B cell (primary cell): Measurements from ENCODE around the gene CRABP1.

Experiments used
- EZH2 ChIP-seq: IDR thresholded peaks from 2 replicates; pipeline ENCODE4 v1.6.1; 2012; ENCODE audit warnings: borderline replicate concordance, low read depth, mild to moderate bottlenecking, moderate library complexity, low read length; ENCODE audit not compliant: insufficient read depth, poor library complexity, severe bottlenecking
- TF ChIP-seq, protein P1 (sequence below): fragments of 200-600 bp; IDR thresholded peaks from one replicate; pipeline ENCODE4 v1.8.0; 2022; ENCODE audit warnings: antibody characterized with exemption, mild to moderate bottlenecking

GRCh38 chr15:78389322-78389721 is 49.2 kb downstream of the CRABP1 start:
- TF ChIP-seq, protein P1, sequence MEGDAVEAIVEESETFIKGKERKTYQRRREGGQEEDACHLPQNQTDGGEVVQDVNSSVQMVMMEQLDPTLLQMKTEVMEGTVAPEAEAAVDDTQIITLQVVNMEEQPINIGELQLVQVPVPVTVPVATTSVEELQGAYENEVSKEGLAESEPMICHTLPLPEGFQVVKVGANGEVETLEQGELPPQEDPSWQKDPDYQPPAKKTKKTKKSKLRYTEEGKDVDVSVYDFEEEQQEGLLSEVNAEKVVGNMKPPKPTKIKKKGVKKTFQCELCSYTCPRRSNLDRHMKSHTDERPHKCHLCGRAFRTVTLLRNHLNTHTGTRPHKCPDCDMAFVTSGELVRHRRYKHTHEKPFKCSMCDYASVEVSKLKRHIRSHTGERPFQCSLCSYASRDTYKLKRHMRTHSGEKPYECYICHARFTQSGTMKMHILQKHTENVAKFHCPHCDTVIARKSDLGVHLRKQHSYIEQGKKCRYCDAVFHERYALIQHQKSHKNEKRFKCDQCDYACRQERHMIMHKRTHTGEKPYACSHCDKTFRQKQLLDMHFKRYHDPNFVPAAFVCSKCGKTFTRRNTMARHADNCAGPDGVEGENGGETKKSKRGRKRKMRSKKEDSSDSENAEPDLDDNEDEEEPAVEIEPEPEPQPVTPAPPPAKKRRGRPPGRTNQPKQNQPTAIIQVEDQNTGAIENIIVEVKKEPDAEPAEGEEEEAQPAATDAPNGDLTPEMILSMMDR: no peak
- TF ChIP-seq EZH2: no peak
